C4-2B (cell line): ENCODE measurements around the gene ESRRB.
A peak's percentile ranks its signal among the peaks of the same experiment; 100 is the strongest.

Experiments used
- H3K27ac ChIP-seq: fragments of 450-650 bp; 2 replicates; pipeline ENCODE4 v1.5.1; 2017
- CTCF ChIP-seq: fragments of 450-650 bp; conservative IDR thresholded peaks from 2 replicates; pipeline ENCODE4 v1.5.1; 2017; ENCODE audit warnings: mild to moderate bottlenecking
- ZFX ChIP-seq: fragments of 450-650 bp; IDR thresholded peaks from 2 replicates; pipeline ENCODE4 v1.6.1; 2017

The ESRRB gene

DNA sequence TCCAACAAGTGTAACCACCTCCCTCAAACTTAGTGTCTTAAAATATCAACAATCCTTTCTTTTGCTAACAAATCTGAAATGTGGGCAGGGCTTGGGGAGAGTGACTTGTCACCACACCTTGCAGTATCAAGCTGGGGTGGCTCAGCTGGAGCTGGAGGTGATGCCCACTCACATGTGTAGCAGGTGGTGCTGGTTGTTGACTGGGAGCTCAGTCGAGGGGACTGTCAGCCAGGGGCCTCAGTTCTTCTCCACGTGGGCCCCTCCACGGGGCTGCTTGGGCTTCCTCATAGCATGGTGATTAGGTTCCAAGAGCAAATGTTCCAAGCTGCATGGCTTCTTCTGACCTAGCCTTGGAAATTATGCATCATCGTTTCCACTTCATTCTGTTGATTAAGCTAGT, 32.6 kb upstream of the ESRRB start:
- no peak overlapping the region for H3K27ac ChIP-seq
- no peak for TF ChIP-seq ZFX
- no peak for TF ChIP-seq CTCF

- no peak overlapping the region for H3K27ac ChIP-seq
- TF ChIP-seq CTCF (no peak), ZFX (no peak)
These were observed 29.4 kb upstream of the ESRRB start for GRCh38 chr14:76346391-76347160.

- H3K27ac ChIP-seq = no peak overlapping the region
- TF ChIP-seq ZFX (no peak), CTCF (no peak)
These were observed 27.0 kb upstream of the ESRRB start for GRCh38 chr14:76348898-76349297.

GRCh38 chr14:76349993-76350392, 25.9 kb upstream of the ESRRB start:
- no peak overlapping the region for H3K27ac ChIP-seq
- no peak for TF ChIP-seq CTCF
- no peak for TF ChIP-seq ZFX

DNA sequence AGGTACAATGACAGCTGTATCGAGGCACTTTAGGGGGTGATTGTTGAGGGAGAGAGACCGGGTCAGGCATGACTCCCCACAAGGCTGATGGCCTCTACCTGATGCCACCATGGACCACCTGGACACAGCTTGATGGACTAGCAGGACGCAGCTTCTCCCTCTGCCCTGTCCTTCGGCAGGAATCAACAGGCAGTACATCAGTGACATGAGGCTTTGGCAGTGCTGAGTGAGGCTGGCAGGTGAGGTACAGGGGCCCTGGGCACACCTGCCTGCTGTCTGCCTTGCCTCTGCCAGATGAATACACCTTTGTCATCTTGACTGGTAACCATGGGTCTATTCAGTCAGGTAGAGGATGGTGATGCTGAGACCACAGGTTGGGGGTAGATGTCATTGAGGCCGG, 25.3 kb upstream of the ESRRB start:
- no peak overlapping the region for H3K27ac ChIP-seq
- no peak for TF ChIP-seq CTCF
- TF ChIP-seq ZFX = no peak

GRCh38 chr14:76351941-76352340, 24.0 kb upstream of the ESRRB start:
- TF ChIP-seq CTCF (no peak), ZFX (no peak)
- H3K27ac ChIP-seq = no peak overlapping the region

DNA sequence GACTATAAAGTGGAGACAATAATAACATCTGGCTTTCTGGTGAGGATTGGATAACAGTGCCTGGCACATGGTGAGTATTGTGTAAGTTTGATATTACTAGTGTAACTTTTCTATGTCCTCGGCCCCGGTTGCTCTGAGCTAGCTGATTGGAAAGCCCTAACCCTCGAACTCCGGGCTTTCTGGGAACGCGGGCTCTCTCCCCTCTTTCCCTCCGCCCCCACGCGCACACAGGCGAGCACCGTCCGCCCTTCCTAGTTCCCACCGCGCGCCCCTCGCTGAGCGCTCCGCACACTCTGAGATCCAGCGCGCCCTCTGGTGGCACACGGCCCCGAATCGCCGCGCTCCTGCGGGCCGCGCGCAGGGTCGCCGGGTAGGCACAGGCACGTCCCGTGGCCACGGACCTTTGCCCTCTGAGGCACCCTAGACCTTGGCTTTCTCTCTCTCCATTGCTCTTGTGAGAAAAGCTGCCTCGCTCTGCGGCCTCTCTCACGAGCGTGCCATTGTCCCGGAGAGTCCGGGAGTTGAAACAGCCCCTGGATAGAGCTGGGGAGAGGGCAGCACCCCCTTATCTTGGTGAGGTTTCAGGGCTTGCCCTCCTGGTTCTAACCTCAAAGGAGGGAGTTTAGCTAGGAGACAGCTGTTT, 23.2 kb upstream of the ESRRB start:
- TF ChIP-seq ZFX = no peak
- peak; percentile 97 for TF ChIP-seq CTCF
- H3K27ac ChIP-seq = no peak overlapping the region
